K562 (cell line): Measurements from ENCODE around the gene SH3BP5L. TPM values are rescaled to one million over a fixed set of nuclear protein-coding genes. Genes with fewer than 3 reads are reported as not detected.

Experiments used
- ATF1 ChIP-seq, 2 experiments: fragments of 450-650 bp in 1 of 2; IDR thresholded peaks; 2 replicates each; pipeline ENCODE4 v1.6.1; 2016; ENCODE audit warnings: missing compliant biosample characterization in 1 of 2, missing genetic modification characterization in 1 of 2
- CGGBP1 ChIP-seq: fragments of 250-450 bp; sonication (Bioruptor Pico); IDR thresholded peaks from 2 replicates; pipeline ENCODE4 v1.9.0; 2021; ENCODE audit warnings: mild to moderate bottlenecking
- HES1 ChIP-seq: fragments of 450-650 bp; IDR thresholded peaks from 2 replicates; pipeline ENCODE4 v1.6.1; 2016; ENCODE audit warnings: low read depth, mild to moderate bottlenecking, moderate library complexity
- KDM2B ChIP-seq: fragments of 250-450 bp; sonication (Bioruptor Pico); IDR thresholded peaks from 2 replicates; pipeline ENCODE4 v1.8.0; 2021; ENCODE audit warnings: mild to moderate bottlenecking, moderate library complexity
- NR4A1 ChIP-seq, 2 experiments: fragments of 250-450 bp in 1 of 2; fragments of 450-650 bp in 1 of 2; sonication (Bioruptor Pico) in 1 of 2; IDR thresholded peaks; 2 replicates each; pipeline versions ENCODE4 v1.4.0 to v1.6.1; 2016 to 2020; ENCODE audit warnings: mild to moderate bottlenecking in 2 of 2, missing compliant biosample characterization in 1 of 2, missing genetic modification characterization in 1 of 2, moderate library complexity in 1 of 2
- SIN3B ChIP-seq: fragments of 450-650 bp; IDR thresholded peaks from 2 replicates; pipeline ENCODE4 v1.6.1; 2017; ENCODE audit warnings: low read depth, mild to moderate bottlenecking, moderate library complexity
- SREBF1 ChIP-seq: fragments of 150-350 bp; IDR thresholded peaks from 2 replicates; pipeline ENCODE4 v1.6.1; 2014; ENCODE audit warnings: antibody characterized with exemption, low read depth, low read length, borderline replicate concordance
- ZFP36 ChIP-seq: fragments of 150-350 bp; IDR thresholded peaks from 2 replicates; pipeline ENCODE4 v1.6.1; 2018; ENCODE audit warnings: low read length, low read depth; ENCODE audit not compliant: partially characterized antibody
- ZNF133 ChIP-seq: fragments of 250-450 bp; sonication (Bioruptor Pico); IDR thresholded peaks from 2 replicates; pipeline ENCODE4 v1.4.0; 2020; ENCODE audit warnings: mild to moderate bottlenecking
- ZNF408 ChIP-seq: fragments of 250-450 bp; sonication (Bioruptor Pico); IDR thresholded peaks from 2 replicates; pipeline ENCODE4 v1.4.0; 2020; ENCODE audit warnings: low read depth, mild to moderate bottlenecking, moderate library complexity
- ZNF717 ChIP-seq: fragments of 250-450 bp; sonication (Bioruptor Pico); IDR thresholded peaks from 2 replicates; pipeline ENCODE4 v1.5.0; 2021
- ZNF77 ChIP-seq: fragments of 250-450 bp; sonication (Bioruptor Pico); IDR thresholded peaks from 2 replicates; pipeline ENCODE4 v1.5.0; 2020
- polyA plus RNA-seq, 8 experiments: library from polyadenylated mRNA; depleted of rRNA in 4 of 8; stranded (reverse) in 5 of 8; unstranded in 3 of 8; fragments of >200 nt; fragmentation: Nextera tagmentation in 2 of 8; fragmentation: Illumina TruSeq in 1 of 8; extraction: Ambion mirVana in 2 of 8; extraction: Trizol in 1 of 8; gene quantifications; 2 replicates each; pipeline versions ENCODE4 v1.2.1 to v1.2.3, GENCODE V29; 2011 to 2014; ENCODE audit warnings: inconsistent platforms in 1 of 8, missing spikeins in 1 of 8
- total RNA-seq, 7 experiments: library from RNA; depleted of rRNA in 6 of 7; stranded (reverse); fragments of >200 nt in 6 of 7; fragmentation: Illumina TruSeq in 2 of 7; extraction: Trizol in 2 of 7; gene quantifications; 2 replicates each; pipeline versions ENCODE4 v1.2.1 to v1.2.3, GENCODE V29; 2011 to 2021; ENCODE audit warnings: low replicate concordance in 1 of 7
- TF ChIP-seq, protein P1 (sequence below): fragments of 450-650 bp; IDR thresholded peaks from 2 replicates; pipeline ENCODE4 v1.6.1; 2016; ENCODE audit warnings: borderline replicate concordance
- TF ChIP-seq, protein P2 (sequence below): IDR thresholded peaks from 2 replicates; pipeline ENCODE4 v1.6.1; 2016; ENCODE audit warnings: missing genetic modification characterization, missing compliant biosample characterization
- TF ChIP-seq, protein P3 (sequence below): sonication (generic); formaldehyde crosslinking; IDR thresholded peaks from 2 replicates; pipeline ENCODE4 v1.8.0; 2022; ENCODE audit warnings: mild to moderate bottlenecking, missing genetic modification reagents

SH3BP5L gene
- total and polyA plus RNA-seq, 9 of the 15 experiments (the other 6 are each of a cell fraction or from before 2014, with no cell fraction given) = 1.9 to 26.5 (median 15.8) TPM

DNA sequence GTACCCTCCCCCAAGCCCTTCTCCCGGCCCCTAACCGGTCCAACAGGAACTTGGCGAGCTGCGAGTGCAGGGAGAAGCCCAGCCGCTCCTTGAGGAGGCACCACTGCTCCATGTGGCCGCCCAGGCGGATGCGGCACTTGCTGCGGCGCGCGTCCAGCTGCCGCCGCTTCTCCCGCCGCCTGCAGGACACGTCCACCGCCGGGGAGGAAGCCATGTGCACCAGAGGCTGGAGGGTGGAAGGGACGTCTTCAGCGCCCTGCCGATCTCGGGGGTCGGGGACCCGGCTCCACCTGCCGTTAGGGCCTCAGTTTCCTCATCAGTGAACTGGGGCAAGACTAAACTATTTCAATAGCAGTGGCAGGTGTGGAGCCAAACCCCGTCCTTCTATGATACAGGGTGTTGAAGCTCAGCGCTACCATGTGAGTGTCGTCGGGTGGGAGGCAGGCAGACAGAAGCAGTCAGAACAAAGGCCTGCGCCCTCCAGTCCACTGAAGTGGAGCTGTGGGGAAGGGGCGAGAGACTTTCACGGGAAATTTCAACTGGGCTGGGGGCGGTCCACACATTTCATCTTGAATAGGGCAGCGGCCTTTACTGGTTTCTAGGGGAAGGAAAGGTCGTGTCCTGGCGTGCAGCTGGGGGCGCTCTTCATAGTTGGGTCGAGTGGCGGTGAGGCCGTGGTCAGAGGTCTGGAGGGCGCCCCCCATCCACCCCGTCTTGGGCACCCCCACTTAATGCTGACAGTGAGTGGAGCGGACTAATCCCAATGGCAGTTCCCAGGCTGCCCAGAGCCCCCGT is 32.6 kb upstream of the SH3BP5L start (continued):
- TF ChIP-seq, protein P1, sequence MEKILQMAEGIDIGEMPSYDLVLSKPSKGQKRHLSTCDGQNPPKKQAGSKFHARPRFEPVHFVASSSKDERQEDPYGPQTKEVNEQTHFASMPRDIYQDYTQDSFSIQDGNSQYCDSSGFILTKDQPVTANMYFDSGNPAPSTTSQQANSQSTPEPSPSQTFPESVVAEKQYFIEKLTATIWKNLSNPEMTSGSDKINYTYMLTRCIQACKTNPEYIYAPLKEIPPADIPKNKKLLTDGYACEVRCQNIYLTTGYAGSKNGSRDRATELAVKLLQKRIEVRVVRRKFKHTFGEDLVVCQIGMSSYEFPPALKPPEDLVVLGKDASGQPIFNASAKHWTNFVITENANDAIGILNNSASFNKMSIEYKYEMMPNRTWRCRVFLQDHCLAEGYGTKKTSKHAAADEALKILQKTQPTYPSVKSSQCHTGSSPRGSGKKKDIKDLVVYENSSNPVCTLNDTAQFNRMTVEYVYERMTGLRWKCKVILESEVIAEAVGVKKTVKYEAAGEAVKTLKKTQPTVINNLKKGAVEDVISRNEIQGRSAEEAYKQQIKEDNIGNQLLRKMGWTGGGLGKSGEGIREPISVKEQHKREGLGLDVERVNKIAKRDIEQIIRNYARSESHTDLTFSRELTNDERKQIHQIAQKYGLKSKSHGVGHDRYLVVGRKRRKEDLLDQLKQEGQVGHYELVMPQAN = peak; percentile 83; the same call in 1 of the 2 replicates
- TF ChIP-seq NR4A1 (CRISPR knock-in tag; IDR thresholded peaks at IDR 0.05) (no peak), NR4A1 (tag; IDR thresholded peaks at IDR 0.05) (peak; percentile 55), ZNF717 (CRISPR knock-in tag) (no peak), ZFP36 (no peak), ATF1 (CRISPR knock-in tag; IDR thresholded peaks at IDR 0.05) (peak; percentile 20; the same call in 1 of the 2 replicates), ATF1 (tag; IDR thresholded peaks at IDR 0.05) (peak; percentile 42), ZNF77 (no peak), SIN3B (no peak), ZNF133 (no peak), ZNF408 (CRISPR knock-in tag) (no peak), KDM2B (no peak), HES1 (no peak), CGGBP1 (CRISPR knock-in tag) (no peak), SREBF1 (no peak)
- TF ChIP-seq, protein P2, sequence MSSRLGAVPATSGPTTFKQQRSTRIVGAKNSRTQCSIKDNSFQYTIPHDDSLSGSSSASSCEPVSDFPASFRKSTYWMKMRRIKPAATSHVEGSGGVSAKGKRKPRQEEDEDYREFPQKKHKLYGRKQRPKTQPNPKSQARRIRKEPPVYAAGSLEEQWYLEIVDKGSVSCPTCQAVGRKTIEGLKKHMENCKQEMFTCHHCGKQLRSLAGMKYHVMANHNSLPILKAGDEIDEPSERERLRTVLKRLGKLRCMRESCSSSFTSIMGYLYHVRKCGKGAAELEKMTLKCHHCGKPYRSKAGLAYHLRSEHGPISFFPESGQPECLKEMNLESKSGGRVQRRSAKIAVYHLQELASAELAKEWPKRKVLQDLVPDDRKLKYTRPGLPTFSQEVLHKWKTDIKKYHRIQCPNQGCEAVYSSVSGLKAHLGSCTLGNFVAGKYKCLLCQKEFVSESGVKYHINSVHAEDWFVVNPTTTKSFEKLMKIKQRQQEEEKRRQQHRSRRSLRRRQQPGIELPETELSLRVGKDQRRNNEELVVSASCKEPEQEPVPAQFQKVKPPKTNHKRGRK (tag) = no peak
- TF ChIP-seq, protein P3, sequence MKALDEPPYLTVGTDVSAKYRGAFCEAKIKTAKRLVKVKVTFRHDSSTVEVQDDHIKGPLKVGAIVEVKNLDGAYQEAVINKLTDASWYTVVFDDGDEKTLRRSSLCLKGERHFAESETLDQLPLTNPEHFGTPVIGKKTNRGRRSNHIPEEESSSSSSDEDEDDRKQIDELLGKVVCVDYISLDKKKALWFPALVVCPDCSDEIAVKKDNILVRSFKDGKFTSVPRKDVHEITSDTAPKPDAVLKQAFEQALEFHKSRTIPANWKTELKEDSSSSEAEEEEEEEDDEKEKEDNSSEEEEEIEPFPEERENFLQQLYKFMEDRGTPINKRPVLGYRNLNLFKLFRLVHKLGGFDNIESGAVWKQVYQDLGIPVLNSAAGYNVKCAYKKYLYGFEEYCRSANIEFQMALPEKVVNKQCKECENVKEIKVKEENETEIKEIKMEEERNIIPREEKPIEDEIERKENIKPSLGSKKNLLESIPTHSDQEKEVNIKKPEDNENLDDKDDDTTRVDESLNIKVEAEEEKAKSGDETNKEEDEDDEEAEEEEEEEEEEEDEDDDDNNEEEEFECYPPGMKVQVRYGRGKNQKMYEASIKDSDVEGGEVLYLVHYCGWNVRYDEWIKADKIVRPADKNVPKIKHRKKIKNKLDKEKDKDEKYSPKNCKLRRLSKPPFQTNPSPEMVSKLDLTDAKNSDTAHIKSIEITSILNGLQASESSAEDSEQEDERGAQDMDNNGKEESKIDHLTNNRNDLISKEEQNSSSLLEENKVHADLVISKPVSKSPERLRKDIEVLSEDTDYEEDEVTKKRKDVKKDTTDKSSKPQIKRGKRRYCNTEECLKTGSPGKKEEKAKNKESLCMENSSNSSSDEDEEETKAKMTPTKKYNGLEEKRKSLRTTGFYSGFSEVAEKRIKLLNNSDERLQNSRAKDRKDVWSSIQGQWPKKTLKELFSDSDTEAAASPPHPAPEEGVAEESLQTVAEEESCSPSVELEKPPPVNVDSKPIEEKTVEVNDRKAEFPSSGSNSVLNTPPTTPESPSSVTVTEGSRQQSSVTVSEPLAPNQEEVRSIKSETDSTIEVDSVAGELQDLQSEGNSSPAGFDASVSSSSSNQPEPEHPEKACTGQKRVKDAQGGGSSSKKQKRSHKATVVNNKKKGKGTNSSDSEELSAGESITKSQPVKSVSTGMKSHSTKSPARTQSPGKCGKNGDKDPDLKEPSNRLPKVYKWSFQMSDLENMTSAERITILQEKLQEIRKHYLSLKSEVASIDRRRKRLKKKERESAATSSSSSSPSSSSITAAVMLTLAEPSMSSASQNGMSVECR (CRISPR knock-in tag) = peak; percentile 84
